Measurements from ENCODE around the gene FKBP2. TPM values are rescaled to one million over a fixed set of nuclear protein-coding genes. Genes with fewer than 3 reads are reported as not detected.
A peak's percentile ranks its signal among the peaks of the same experiment; 100 is the strongest.

FKBP2 gene
- total RNA-seq, 3 donors from 2014 or later (not counting 1 experiment from before 2014, with no cell fraction given) = 26.4 to 39.3 (median 30.3) TPM

DNA sequence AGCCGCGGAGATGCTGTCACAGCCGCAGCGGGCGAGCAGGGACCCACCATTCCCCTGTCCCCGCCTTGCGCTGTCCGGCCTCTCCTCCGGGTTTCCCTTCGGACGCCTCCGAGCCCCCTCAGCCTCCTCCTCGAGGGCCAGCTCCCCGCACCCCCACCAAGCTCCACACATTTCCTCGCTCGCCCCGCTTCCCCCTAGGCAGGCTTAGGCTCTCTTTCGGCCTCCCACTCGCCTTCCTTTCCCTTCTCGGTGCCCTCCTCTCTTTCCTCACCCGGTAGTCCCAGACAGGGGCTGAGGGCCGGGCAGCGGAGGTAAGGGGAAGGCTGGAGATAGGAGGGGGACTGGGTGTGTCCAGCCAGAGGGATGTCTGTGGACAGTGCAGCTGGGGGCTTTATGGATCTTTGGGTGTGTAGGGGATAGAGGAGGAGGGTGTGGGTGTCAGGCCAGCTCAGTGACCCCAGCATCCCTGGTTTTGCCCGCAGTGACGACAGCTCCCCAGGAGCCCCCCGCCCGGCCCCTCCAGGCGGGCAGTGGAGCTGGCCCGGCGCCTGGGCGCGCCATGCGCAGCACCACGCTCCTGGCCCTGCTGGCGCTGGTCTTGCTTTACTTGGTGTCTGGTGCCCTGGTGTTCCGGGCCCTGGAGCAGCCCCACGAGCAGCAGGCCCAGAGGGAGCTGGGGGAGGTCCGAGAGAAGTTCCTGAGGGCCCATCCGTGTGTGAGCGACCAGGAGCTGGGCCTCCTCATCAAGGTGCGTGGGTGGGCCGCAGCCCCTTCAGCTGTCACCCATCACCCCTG is 51.8 kb downstream of the FKBP2 start:
- 35% methylated on average over 39 of the region's 42 CpGs for WGBS (ENCODE audit: insufficient coverage)
- Histone ChIP-seq H3K9me3 (ENCODE audit: control insufficient read depth, insufficient read depth, low read length) (no peaks in the 10 kb centered on the region), H3K36me3 (ENCODE audit: control insufficient read depth, insufficient read depth, low read length) (no peaks in the 10 kb centered on the region), H3K27ac (ENCODE audit: low read length) (no peak overlapping the region), H3K4me3 (ENCODE audit: low read length) (no peak overlapping the region), H3K4me1 (ENCODE audit: control insufficient read depth, insufficient read depth, low read length) (peaks cover 11% of the 10 kb centered on the region), H3K27me3 (ENCODE audit: control insufficient read depth, insufficient read depth, low read length) (peaks cover 43% of the 10 kb centered on the region)
- Mint-ChIP-seq H3K4me3 (peak overlapping the region; percentile 49), H3K27me3 (ENCODE audit: low read depth in 2 of 2) (peaks cover 37 to 46% of the 10 kb centered on the region in 2 donors), H3K9me3 (no peaks in the 10 kb centered on the region), H3K4me1 (peaks cover 6 to 15% of the 10 kb centered on the region in 2 donors), H3K36me3 (no peaks in the 10 kb centered on the region), H3K27ac (no peak overlapping the region)
- intact Hi-C loops (cut with micrococcal nuclease) = no loop called here
- peak in 1 of 3 donors; percentile 10 for ATAC-seq
- TF ChIP-seq, protein P1, sequence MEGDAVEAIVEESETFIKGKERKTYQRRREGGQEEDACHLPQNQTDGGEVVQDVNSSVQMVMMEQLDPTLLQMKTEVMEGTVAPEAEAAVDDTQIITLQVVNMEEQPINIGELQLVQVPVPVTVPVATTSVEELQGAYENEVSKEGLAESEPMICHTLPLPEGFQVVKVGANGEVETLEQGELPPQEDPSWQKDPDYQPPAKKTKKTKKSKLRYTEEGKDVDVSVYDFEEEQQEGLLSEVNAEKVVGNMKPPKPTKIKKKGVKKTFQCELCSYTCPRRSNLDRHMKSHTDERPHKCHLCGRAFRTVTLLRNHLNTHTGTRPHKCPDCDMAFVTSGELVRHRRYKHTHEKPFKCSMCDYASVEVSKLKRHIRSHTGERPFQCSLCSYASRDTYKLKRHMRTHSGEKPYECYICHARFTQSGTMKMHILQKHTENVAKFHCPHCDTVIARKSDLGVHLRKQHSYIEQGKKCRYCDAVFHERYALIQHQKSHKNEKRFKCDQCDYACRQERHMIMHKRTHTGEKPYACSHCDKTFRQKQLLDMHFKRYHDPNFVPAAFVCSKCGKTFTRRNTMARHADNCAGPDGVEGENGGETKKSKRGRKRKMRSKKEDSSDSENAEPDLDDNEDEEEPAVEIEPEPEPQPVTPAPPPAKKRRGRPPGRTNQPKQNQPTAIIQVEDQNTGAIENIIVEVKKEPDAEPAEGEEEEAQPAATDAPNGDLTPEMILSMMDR (IDR thresholded peaks at IDR 0.05) = no peak
- DNase-seq = no peak

Other genes starting within 250 kb of the FKBP2 start
- not detected for gene FLRT1, start 205.2 kb upstream of the FKBP2 start, total RNA-seq
- 1 to 10 TPM in 2 of 3 donors, under 1 TPM in 1; 0.73 to 3.3 (median 1.8) TPM for gene MACROD1, start 75.0 kb upstream of the FKBP2 start, total RNA-seq
- gene STIP1, start 54.9 kb upstream of the FKBP2 start, total RNA-seq = 100 to 1,000 TPM in 1 of 3 donors, 10 to 100 TPM in 2; 80.9 to 110 (median 85.1) TPM
- 100 to 1,000 TPM; 194 to 202 (median 196) TPM for gene FERMT3, start 34.4 kb upstream of the FKBP2 start, total RNA-seq
- 10 to 100 TPM; 22.7 to 30.8 (median 28.5) TPM for gene TRPT1, start 14.9 kb upstream of the FKBP2 start, total RNA-seq
- gene NUDT22, start 14.8 kb upstream of the FKBP2 start, total RNA-seq = 10 to 100 TPM; 59.1 to 79.1 (median 74.8) TPM
- 10 to 100 TPM; 45.0 to 47.0 (median 46.6) TPM for gene DNAJC4, start 10.5 kb upstream of the FKBP2 start, total RNA-seq
- gene VEGFB, start 6.5 kb upstream of the FKBP2 start, total RNA-seq = 10 to 100 TPM; 30.7 to 38.7 (median 37.3) TPM
- 10 to 100 TPM; 16.9 to 21.3 (median 21.0) TPM for gene PPP1R14B, start 5.8 kb downstream of the FKBP2 start, total RNA-seq
- gene PLCB3, start 10.4 kb downstream of the FKBP2 start, total RNA-seq = 1 to 10 TPM; 5.4 to 7.6 (median 5.5) TPM
- gene BAD, start 43.6 kb downstream of the FKBP2 start, total RNA-seq = 10 to 100 TPM; 30.6 to 35.8 (median 31.6) TPM
- 10 to 100 TPM; 29.1 to 61.3 (median 34.4) TPM for gene GPR137, start 44.8 kb downstream of the FKBP2 start, total RNA-seq
- gene KCNK4, start 50.2 kb downstream of the FKBP2 start, total RNA-seq = under 1 TPM in 2 of 3 donors, not detected in 1; 0.30 to 0.86 TPM
- gene CATSPERZ, start 59.3 kb downstream of the FKBP2 start, total RNA-seq = under 1 TPM in 2 of 3 donors, not detected in 1; 0.80 to 0.90 TPM
- gene ESRRA, start 64.4 kb downstream of the FKBP2 start, total RNA-seq = 10 to 100 TPM; 47.1 to 51.3 (median 50.0) TPM
- 100 to 1,000 TPM in 2 of 3 donors, 10 to 100 TPM in 1; 98.4 to 106 (median 105) TPM for gene TRMT112, start 76.5 kb downstream of the FKBP2 start, total RNA-seq
- 100 to 1,000 TPM in 1 of 3 donors, 10 to 100 TPM in 2; 85.9 to 104 (median 88.8) TPM for gene PRDX5, start 77.0 kb downstream of the FKBP2 start, total RNA-seq
- gene CCDC88B, start 99.1 kb downstream of the FKBP2 start, total RNA-seq = 100 to 1,000 TPM; 262 to 276 (median 272) TPM
- gene RPS6KA4, start 118.1 kb downstream of the FKBP2 start, total RNA-seq = 10 to 100 TPM; 27.6 to 36.0 (median 34.4) TPM